ENCODE data around the gene SKAP1.
A peak's percentile ranks its signal among the peaks of the same experiment; 100 is the strongest.

SKAP1 gene

GRCh38 chr17:48429638-48430586 lies at the start of gene SKAP1:
TSS of gene SKAP1 (minus strand) at chr17:48430214.
- H3K4me3 ChIP-seq (ENCODE audit: low read depth, low read length): peak within 1 kb of the TSS; percentile 90
- DNase-seq (ENCODE audit: low read depth): peak; percentile 73

GRCh38 chr17:48479014-48479402 lies 49.0 kb upstream of the SKAP1 start:
- no peak overlapping the region for H3K4me3 ChIP-seq (ENCODE audit: low read depth, low read length)
- TF ChIP-seq CTCF (IDR thresholded peaks at IDR 0.05; ENCODE audit: insufficient read depth, low read depth, low read length, missing control alignments): no peak
- DNase-seq (ENCODE audit: low read depth): no peak

More at GRCh38 chr17:48429638-48430586, at the start of gene SKAP1:
- no peak for TF ChIP-seq CTCF (IDR thresholded peaks at IDR 0.05; ENCODE audit: insufficient read depth, low read depth, low read length, missing control alignments)

- TF ChIP-seq CTCF (IDR thresholded peaks at IDR 0.05; ENCODE audit: insufficient read depth, low read depth, low read length, missing control alignments): no peak
- peak; percentile 77 for DNase-seq (ENCODE audit: low read depth)
- H3K4me3 ChIP-seq (ENCODE audit: low read depth, low read length): no peak overlapping the region
Measured at GRCh38 chr17:48478224-48479013, 48.4 kb upstream of the SKAP1 start.

- no peak for DNase-seq (ENCODE audit: low read depth)
- no peak overlapping the region for H3K4me3 ChIP-seq (ENCODE audit: low read depth, low read length)
- no peak for TF ChIP-seq CTCF (IDR thresholded peaks at IDR 0.05; ENCODE audit: insufficient read depth, low read depth, low read length, missing control alignments)
Measured at GRCh38 chr17:48477221-48477620, 47.2 kb upstream of the SKAP1 start.

- peak; percentile 34 for DNase-seq (ENCODE audit: low read depth)
- no peak overlapping the region for H3K4me3 ChIP-seq (ENCODE audit: low read depth, low read length)
- TF ChIP-seq CTCF (IDR thresholded peaks at IDR 0.05; ENCODE audit: insufficient read depth, low read depth, low read length, missing control alignments): no peak
Measured at GRCh38 chr17:48472411-48473281, 42.6 kb upstream of the SKAP1 start.

GRCh38 chr17:48471817-48472410 lies 41.9 kb upstream of the SKAP1 start:
- no peak for DNase-seq (ENCODE audit: low read depth)
- no peak for TF ChIP-seq CTCF (IDR thresholded peaks at IDR 0.05; ENCODE audit: insufficient read depth, low read depth, low read length, missing control alignments)
- H3K4me3 ChIP-seq (ENCODE audit: low read depth, low read length): no peak overlapping the region
